NCI-H446 treated with DMSO at 0.1 percent for 48 hours (cell line): Measurements from ENCODE around the gene IL3RA.

Source experiments
- DNase-seq: peaks from one replicate; lab custom pipeline; 2025; lab: John Stamatoyannopoulos, UW

The IL3RA gene

GRCh38 chrX:1385253-1386223 is 49.0 kb downstream of the IL3RA start:
- no peak for DNase-seq

GRCh38 chrX:1386338-1387127 is 49.9 kb downstream of the IL3RA start:
- DNase-seq, result no peak

GRCh38 chrX:1387141-1387776 is 50.7 kb downstream of the IL3RA start:
- DNase-seq, result no peak

- no peak for DNase-seq
Observed at GRCh38 chrX:1388651-1389050, 52.1 kb downstream of the IL3RA start.

- no peak for DNase-seq
Observed at GRCh38 chrX:1389181-1389992, 52.8 kb downstream of the IL3RA start.

- no peak for DNase-seq
Observed at GRCh38 chrX:1389993-1390285, 53.4 kb downstream of the IL3RA start.

GRCh38 chrX:1390621-1391369 is 54.2 kb downstream of the IL3RA start:
- no peak for DNase-seq

GRCh38 chrX:1391370-1391706 is 54.8 kb downstream of the IL3RA start:
- no peak for DNase-seq

- DNase-seq, result no peak
Observed at GRCh38 chrX:1391707-1392375, 55.3 kb downstream of the IL3RA start, which contains the start of gene SLC25A6. Gene SLC25A6, minus strand, starts transcription at chrX:1392113. Its CDS starts 104 bp downstream, at chrX:1392009.

- no peak for DNase-seq
Observed at GRCh38 chrX:1392376-1393068, 55.9 kb downstream of the IL3RA start.

GRCh38 chrX:1393871-1394615 is 57.5 kb downstream of the IL3RA start:
- DNase-seq, result no peak

GRCh38 chrX:1394731-1395501 is 58.3 kb downstream of the IL3RA start:
- DNase-seq, result no peak

- no peak for DNase-seq
Observed at GRCh38 chrX:1395646-1396216, 59.1 kb downstream of the IL3RA start.

GRCh38 chrX:1397001-1397400 is 60.4 kb downstream of the IL3RA start:
- DNase-seq, result no peak

- no peak for DNase-seq
Observed at GRCh38 chrX:1397441-1398270, 61.1 kb downstream of the IL3RA start.

- no peak for DNase-seq
Observed at GRCh38 chrX:1398431-1399340, 62.1 kb downstream of the IL3RA start.
